Left renal cortex interstitium (tissue), 4 donors: ENCODE data around the gene MAGEA2. TPM values are rescaled to one million over a fixed set of nuclear protein-coding genes. Genes with fewer than 3 reads are reported as not detected.
"Not testable (repeated sequence)": the region's sequence is repeated elsewhere in the genome, so short reads cannot be mapped to it uniquely, and the experiment has no call there.

ENCODE experiments used
- DNase-seq, 4 donors: peaks; one replicate each; pipeline ENCODE4 v3.0.0-alpha.2; 2013; ENCODE audit warnings: low read depth in 4 of 4, low spot score in 2 of 4, missing footprints in 1 of 4
- polyA plus RNA-seq, 4 donors: library from polyadenylated mRNA; unstranded; fragments of 120-200 nt; gene quantifications; one replicate each; pipeline ENCODE4 v1.2.1, GENCODE V29; 2013; ENCODE audit not compliant: insufficient read length in 4 of 4

MAGEA2 gene
- polyA plus RNA-seq, 4 donors, result not detected

GRCh38 chrX:152709173-152709572, 44.5 kb downstream of the MAGEA2 start, which contains the start of gene CSAG2:
CSAG2 (minus strand) TSS chrX:152709273; CDS start chrX:152709112, 161 bp downstream.
- DNase-seq, result not testable (repeated sequence)

- DNase-seq, result not testable (repeated sequence)
Measured at GRCh38 chrX:152706500-152706899, 47.1 kb downstream of the MAGEA2 start.

GRCh38 chrX:152700390-152700789, 53.3 kb downstream of the MAGEA2 start:
- DNase-seq, result not testable (repeated sequence)

Other genes starting within 250 kb of the MAGEA2 start
- 1 to 10 TPM in 3 of 4 donors, under 1 TPM in 1; 0.65 to 1.8 (median 1.4) TPM for gene GABRQ, start 115.9 kb downstream of the MAGEA2 start, polyA plus RNA-seq
- gene MAGEA3, start 55.0 kb downstream of the MAGEA2 start, polyA plus RNA-seq, result not detected
- gene CSAG2, start 44.6 kb downstream of the MAGEA2 start, polyA plus RNA-seq, result not detected
- not detected for gene MAGEA2B, start 39.2 kb downstream of the MAGEA2 start, polyA plus RNA-seq
- not detected for gene CSAG1, start 20.1 kb downstream of the MAGEA2 start, polyA plus RNA-seq
- not detected for gene MAGEA12, start 20.1 kb downstream of the MAGEA2 start, polyA plus RNA-seq
- gene CSAG3, start 5.4 kb upstream of the MAGEA2 start, polyA plus RNA-seq, result not detected
- not detected for gene MAGEA6, start 15.8 kb upstream of the MAGEA2 start, polyA plus RNA-seq
- gene CETN2, start 76.9 kb upstream of the MAGEA2 start, polyA plus RNA-seq, result 100 to 1,000 TPM; 106 to 131 (median 114) TPM
- 10 to 100 TPM; 26.2 to 32.1 (median 28.7) TPM for gene NSDHL, start 77.2 kb upstream of the MAGEA2 start, polyA plus RNA-seq
- 10 to 100 TPM; 39.3 to 50.8 (median 43.5) TPM for gene ZNF185, start 144.2 kb upstream of the MAGEA2 start, polyA plus RNA-seq
- under 1 TPM; 0.10 to 0.47 (median 0.30) TPM for gene PNMA5, start 240.3 kb upstream of the MAGEA2 start, polyA plus RNA-seq